CD14-positive monocyte (primary cell): ENCODE measurements around the gene TCF25. TPM values are rescaled to one million over a fixed set of nuclear protein-coding genes. Genes with fewer than 3 reads are reported as not detected.

Source experiments
- DNase-seq, 3 donors: peaks; one replicate each; pipeline ENCODE4 v3.0.0-alpha.2; 2011 to 2022
- H2AFZ ChIP-seq: 2 replicates; pipeline ENCODE4 v1.6.0; 2012; ENCODE audit warnings: mild to moderate bottlenecking, low read depth, low read length, inconsistent platforms; ENCODE audit not compliant: insufficient read depth, poor library complexity, severe bottlenecking
- H3K27ac ChIP-seq, 2 donors: 1 replicate in 1 of 2; 2 replicates in 1 of 2; pipeline ENCODE4 v1.5.1; 2012 to 2013; ENCODE audit warnings: low read length in 2 of 2, control low read depth in 1 of 2, inconsistent platforms in 1 of 2, low read depth in 1 of 2, mild to moderate bottlenecking in 1 of 2
- H3K27me3 ChIP-seq, 2 donors: one replicate each; pipeline versions ENCODE4 v1.6.0 to v1.6.1; 2011 to 2013; ENCODE audit warnings: low read length in 2 of 2; ENCODE audit not compliant: control insufficient read depth in 2 of 2, insufficient read depth in 2 of 2
- H3K36me3 ChIP-seq, 2 donors: replicated peaks in 1 of 2; 1 replicate in 1 of 2; 2 replicates in 1 of 2; pipeline versions ENCODE4 v1.5.1 to v1.6.1; 2012 to 2013; ENCODE audit warnings: low read length in 2 of 2, control low read depth in 1 of 2, inconsistent platforms in 1 of 2, mild to moderate bottlenecking in 1 of 2; ENCODE audit not compliant: insufficient read depth in 2 of 2, control insufficient read depth in 1 of 2
- H3K4me1 ChIP-seq, 2 donors: 1 replicate in 1 of 2; 2 replicates in 1 of 2; pipeline versions ENCODE4 v1.5.1 to v1.6.1; 2012 to 2013; ENCODE audit warnings: low read length in 2 of 2, control low read depth in 1 of 2, inconsistent platforms in 1 of 2, mild to moderate bottlenecking in 1 of 2, moderate library complexity in 1 of 2; ENCODE audit not compliant: insufficient read depth in 2 of 2, control insufficient read depth in 1 of 2
- H3K4me2 ChIP-seq: replicated peaks from 2 replicates; pipeline ENCODE3; 2012; ENCODE audit warnings: low read length, moderate library complexity, mild to moderate bottlenecking; ENCODE audit not compliant: poor library complexity, severe bottlenecking; ENCODE audit errors: extremely low read depth
- H3K4me3 ChIP-seq, 3 experiments: fragments of 200-600 bp in 1 of 3; sonication (generic) in 1 of 3; replicated peaks in 1 of 3; 1 replicate in 2 of 3; 2 replicates in 1 of 3; pipeline ENCODE4 v1.5.1; 2011 to 2013; ENCODE audit warnings: low read length in 3 of 3, mild to moderate bottlenecking in 3 of 3, control low read depth in 2 of 3, low read depth in 2 of 3, inconsistent platforms in 1 of 3, moderate library complexity in 1 of 3
- H3K79me2 ChIP-seq: 2 replicates; pipeline ENCODE4 v1.6.0; 2012; ENCODE audit warnings: mild to moderate bottlenecking, control low read depth, inconsistent platforms, low read length, moderate library complexity; ENCODE audit not compliant: insufficient read depth
- H3K9ac ChIP-seq: 2 replicates; pipeline ENCODE4 v1.6.0; 2017; ENCODE audit warnings: low read length, mild to moderate bottlenecking; ENCODE audit not compliant: insufficient read depth, poor library complexity, severe bottlenecking
- H3K9me3 ChIP-seq, 2 donors: replicated peaks in 1 of 2; 1 replicate in 1 of 2; 2 replicates in 1 of 2; pipeline versions ENCODE4 v1.5.1 to v1.6.1; 2012 to 2013; ENCODE audit warnings: low read length in 2 of 2, control low read depth in 1 of 2; ENCODE audit not compliant: control insufficient read depth in 1 of 2, insufficient read depth in 1 of 2
- H4K20me1 ChIP-seq: 2 replicates; pipeline ENCODE4 v1.6.0; 2012; ENCODE audit warnings: mild to moderate bottlenecking, low read length, control low read depth, moderate library complexity; ENCODE audit not compliant: insufficient read depth
- H3K27ac Mint-ChIP-seq, 7 donors: one replicate each; pipeline ENCODE4 v1.8.0; 2020; ENCODE audit warnings: mild to moderate bottlenecking in 7 of 7, mixed read lengths in 7 of 7, moderate library complexity in 6 of 7, inconsistent platforms in 2 of 7
- H3K27me3 Mint-ChIP-seq, 3 donors: one replicate each; pipeline ENCODE4 v1.8.0; 2021 to 2022; ENCODE audit warnings: low read depth in 3 of 3, mild to moderate bottlenecking in 3 of 3, mixed read lengths in 3 of 3, moderate library complexity in 3 of 3, inconsistent platforms in 1 of 3
- H3K36me3 Mint-ChIP-seq, 2 donors: one replicate each; pipeline ENCODE4 v1.8.0; 2020; ENCODE audit warnings: mixed read lengths in 2 of 2, inconsistent platforms in 1 of 2, mild to moderate bottlenecking in 1 of 2
- H3K4me1 Mint-ChIP-seq: one replicate; pipeline ENCODE4 v1.8.0; 2020; ENCODE audit warnings: mild to moderate bottlenecking, mixed read lengths
- H3K4me3 Mint-ChIP-seq, 2 donors: one replicate each; pipeline ENCODE4 v1.8.0; 2020; ENCODE audit warnings: mild to moderate bottlenecking in 2 of 2, mixed read lengths in 2 of 2, moderate library complexity in 1 of 2
- H3K9me3 Mint-ChIP-seq, 7 donors: one replicate each; pipeline ENCODE4 v1.8.0; 2020 to 2022; ENCODE audit warnings: mixed read lengths in 7 of 7, mild to moderate bottlenecking in 6 of 7, moderate library complexity in 6 of 7, inconsistent platforms in 2 of 7
- WGBS: methylation state at CpG from one replicate; pipeline ENCODE4 v1.1.5; 2013; ENCODE audit warnings: missing lambda C conversion rate; ENCODE audit not compliant: insufficient coverage; 5-methylcytosine and 5-hydroxymethylcytosine counted together
- intact Hi-C, 2 donors: fragments of 100-400 bp; cut with micrococcal nuclease; formaldehyde crosslinking; loops; one replicate each; pipeline versions ENCODE4 v1.15.0 to v1.15.1; 2023
- polyA plus RNA-seq, 3 donors: library from polyadenylated mRNA; depleted of rRNA in 1 of 3; unstranded in 2 of 3; stranded (reverse) in 1 of 3; fragments of 300-500 nt in 2 of 3; fragments of >200 nt in 1 of 3; fragmentation: Illumina TruSeq in 2 of 3; gene quantifications; 1 replicate in 2 of 3; 2 replicates in 1 of 3; pipeline ENCODE4 v1.2.3, GENCODE V29; 2012 to 2021
- TF ChIP-seq, protein P1 (sequence below): fragments of 200-600 bp; IDR thresholded peaks from one replicate; pipeline ENCODE4 v1.8.0; 2022; ENCODE audit warnings: antibody characterized with exemption, mild to moderate bottlenecking

TCF25 gene
- polyA plus RNA-seq, 3 donors, result 98.0 to 231 (median 114) TPM

- Histone ChIP-seq H3K4me1 (peaks cover 25 to 44% of the 10 kb centered on the region in 2 donors), H3K9ac (no peak overlapping the region), H2AFZ (peak overlapping the region; percentile 59), H3K4me3 (peak overlapping the region; percentile 9 to 70 (median 18)), H3K27ac (no peak overlapping the region), H3K36me3 (no peaks in the 10 kb centered on the region), H4K20me1 (peaks cover 26% of the 10 kb centered on the region), H3K79me2 (no peaks in the 10 kb centered on the region), H3K27me3 (peaks cover 29 to 49% of the 10 kb centered on the region in 2 donors), H3K9me3 (peaks cover 0 to 20% of the 10 kb centered on the region in 2 donors), H3K4me2 (peak overlapping the region; percentile 81)
- H3K4me3 Mint-ChIP-seq, result peak overlapping the region; percentile 51 to 82
- intact Hi-C loops, result no loop called here
- H3K27ac Mint-ChIP-seq, result peak overlapping the region in 1 of 7 donors; percentile 46
- peak; percentile 32 to 54 (median 37) for DNase-seq
- TF ChIP-seq, protein P1, sequence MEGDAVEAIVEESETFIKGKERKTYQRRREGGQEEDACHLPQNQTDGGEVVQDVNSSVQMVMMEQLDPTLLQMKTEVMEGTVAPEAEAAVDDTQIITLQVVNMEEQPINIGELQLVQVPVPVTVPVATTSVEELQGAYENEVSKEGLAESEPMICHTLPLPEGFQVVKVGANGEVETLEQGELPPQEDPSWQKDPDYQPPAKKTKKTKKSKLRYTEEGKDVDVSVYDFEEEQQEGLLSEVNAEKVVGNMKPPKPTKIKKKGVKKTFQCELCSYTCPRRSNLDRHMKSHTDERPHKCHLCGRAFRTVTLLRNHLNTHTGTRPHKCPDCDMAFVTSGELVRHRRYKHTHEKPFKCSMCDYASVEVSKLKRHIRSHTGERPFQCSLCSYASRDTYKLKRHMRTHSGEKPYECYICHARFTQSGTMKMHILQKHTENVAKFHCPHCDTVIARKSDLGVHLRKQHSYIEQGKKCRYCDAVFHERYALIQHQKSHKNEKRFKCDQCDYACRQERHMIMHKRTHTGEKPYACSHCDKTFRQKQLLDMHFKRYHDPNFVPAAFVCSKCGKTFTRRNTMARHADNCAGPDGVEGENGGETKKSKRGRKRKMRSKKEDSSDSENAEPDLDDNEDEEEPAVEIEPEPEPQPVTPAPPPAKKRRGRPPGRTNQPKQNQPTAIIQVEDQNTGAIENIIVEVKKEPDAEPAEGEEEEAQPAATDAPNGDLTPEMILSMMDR, result no peak
- H3K9me3 Mint-ChIP-seq, result peaks cover 0 to 15% (median 2%) of the 10 kb centered on the region in 7 donors
- H3K4me1 Mint-ChIP-seq, result peaks cover 21% of the 10 kb centered on the region
- WGBS, result 1% methylated on average over 42 of the region's 42 CpGs
- no peaks in the 10 kb centered on the region for H3K36me3 Mint-ChIP-seq
- H3K27me3 Mint-ChIP-seq, result peaks cover 46 to 75% (median 66%) of the 10 kb centered on the region in 3 donors
These were observed 52.2 kb downstream of the TCF25 start for GRCh38 chr16:89925596-89926079.

DNA sequence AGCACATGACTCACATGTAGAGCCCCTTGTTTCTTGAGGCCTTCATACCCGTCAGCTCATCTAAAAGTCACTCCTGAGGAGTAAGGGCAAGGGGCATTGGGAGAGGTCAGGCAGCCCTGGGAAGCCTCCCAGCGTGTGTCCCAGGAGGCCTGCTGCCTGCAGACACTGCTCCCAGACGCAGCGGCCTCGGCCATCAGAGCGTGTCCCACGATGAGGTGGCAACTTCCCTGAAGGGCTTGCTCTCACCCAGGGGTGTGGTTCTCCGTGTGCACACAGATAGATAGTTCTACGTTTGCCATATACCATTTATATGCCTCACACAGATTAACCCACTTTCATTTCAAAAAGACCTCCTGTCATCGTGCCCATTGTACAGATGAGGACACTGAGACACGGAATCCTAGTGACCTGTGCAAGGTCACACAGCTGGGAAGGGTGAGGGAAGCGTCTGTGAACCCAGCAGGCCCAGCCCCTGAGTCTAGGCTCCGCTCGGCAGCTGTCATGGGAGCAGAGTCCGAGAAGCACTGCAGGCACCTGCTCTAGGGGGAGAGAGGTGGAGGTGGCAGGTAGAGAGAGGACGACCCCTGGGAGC is 58.0 kb downstream of the TCF25 start:
- no peak for DNase-seq
- H3K4me1 Mint-ChIP-seq, result peaks cover 2% of the 10 kb centered on the region
- H3K27me3 ChIP-seq, result no peaks in the 10 kb centered on the region
- no peaks in the 10 kb centered on the region for H3K9me3 ChIP-seq
- H3K27ac ChIP-seq, result no peak overlapping the region
- no peak overlapping the region for H3K27ac Mint-ChIP-seq
- peaks cover 9 to 22% (median 21%) of the 10 kb centered on the region in 3 donors for H3K27me3 Mint-ChIP-seq
- H3K4me3 Mint-ChIP-seq, result no peak overlapping the region
- no peaks in the 10 kb centered on the region for H3K79me2 ChIP-seq
- peaks cover 1 to 4% of the 10 kb centered on the region in 2 donors for H3K4me1 ChIP-seq
- WGBS, result 90% methylated on average over 13 of the region's 16 CpGs
- intact Hi-C loops, result no loop called here
- no peak overlapping the region for H2AFZ ChIP-seq
- H3K9me3 Mint-ChIP-seq, result peaks cover 0 to 5% (median 0%) of the 10 kb centered on the region in 7 donors
- TF ChIP-seq, protein P1, result no peak
- no peaks in the 10 kb centered on the region for H3K36me3 ChIP-seq
- no peak overlapping the region for H3K4me3 ChIP-seq
- no peak overlapping the region for H3K9ac ChIP-seq
- H3K36me3 Mint-ChIP-seq, result no peaks in the 10 kb centered on the region
- no peak overlapping the region for H3K4me2 ChIP-seq
- no peaks in the 10 kb centered on the region for H4K20me1 ChIP-seq
